BE2C (cell line): ENCODE measurements around the gene LARP4B.

Experiments used
- DNase-seq: peaks from one replicate; pipeline ENCODE4 v3.0.0-alpha.2; 2020
- H3K27me3 ChIP-seq: fragments of 250-450 bp; sonication (Bioruptor Pico); 2 replicates; pipeline ENCODE4 v1.5.1; 2020; ENCODE audit warnings: mild to moderate bottlenecking
- H3K36me3 ChIP-seq: fragments of 250-450 bp; sonication (Bioruptor Pico); 2 replicates; pipeline ENCODE4 v1.5.1; 2020; ENCODE audit warnings: mild to moderate bottlenecking
- H3K4me1 ChIP-seq: fragments of 250-450 bp; sonication (Bioruptor Pico); 2 replicates; pipeline ENCODE4 v1.5.1; 2020
- H3K4me3 ChIP-seq: 2 replicates; pipeline ENCODE4 v1.5.1; 2011; ENCODE audit warnings: low read depth, low read length
- H3K9me3 ChIP-seq: fragments of 250-450 bp; sonication (Bioruptor Pico); 2 replicates; pipeline ENCODE4 v1.5.1; 2020
- CTCF ChIP-seq: IDR thresholded peaks from 2 replicates; pipeline ENCODE4 v1.5.1; 2012; ENCODE audit warnings: mild to moderate bottlenecking, low read depth, low read length

Gene LARP4B

GRCh38 chr10:926075-926698 lies 5.3 kb downstream of the LARP4B start:
- H3K36me3 ChIP-seq: peaks cover 7% of the 10 kb centered on the region
- TF ChIP-seq CTCF: no peak
- no peaks in the 10 kb centered on the region for H3K9me3 ChIP-seq
- H3K4me1 ChIP-seq: no peaks in the 10 kb centered on the region
- no peak for DNase-seq
- H3K27me3 ChIP-seq: no peaks in the 10 kb centered on the region
- H3K4me3 ChIP-seq: no peak overlapping the region

- no peak overlapping the region for H3K4me3 ChIP-seq
- no peak for TF ChIP-seq CTCF
Observed at GRCh38 chr10:924524-924859, 7.0 kb downstream of the LARP4B start.

GRCh38 chr10:923844-924523 lies 7.5 kb downstream of the LARP4B start:
- Histone ChIP-seq H3K4me1 (no peaks in the 10 kb centered on the region), H3K36me3 (peaks cover 7% of the 10 kb centered on the region)
- TF ChIP-seq CTCF: no peak

More at GRCh38 chr10:924524-924859, 7.0 kb downstream of the LARP4B start:
- no peaks in the 10 kb centered on the region for H3K4me1 ChIP-seq
- H3K9me3 ChIP-seq: no peaks in the 10 kb centered on the region
- no peak for DNase-seq
- peaks cover 7% of the 10 kb centered on the region for H3K36me3 ChIP-seq
- H3K27me3 ChIP-seq: no peaks in the 10 kb centered on the region

GRCh38 chr10:921471-922414 lies 9.8 kb downstream of the LARP4B start:
- H3K4me1 ChIP-seq: no peaks in the 10 kb centered on the region
- no peaks in the 10 kb centered on the region for H3K9me3 ChIP-seq
- peaks cover 7% of the 10 kb centered on the region for H3K36me3 ChIP-seq
- H3K27me3 ChIP-seq: no peaks in the 10 kb centered on the region
- no peak overlapping the region for H3K4me3 ChIP-seq
- no peak for TF ChIP-seq CTCF
- DNase-seq: no peak

More at GRCh38 chr10:923844-924523, 7.5 kb downstream of the LARP4B start:
- Histone ChIP-seq H3K27me3 (no peaks in the 10 kb centered on the region), H3K4me3 (no peak overlapping the region), H3K9me3 (no peaks in the 10 kb centered on the region)
- no peak for DNase-seq

GRCh38 chr10:920450-920849 lies 11.1 kb downstream of the LARP4B start:
- Histone ChIP-seq H3K9me3 (no peaks in the 10 kb centered on the region), H3K4me1 (no peaks in the 10 kb centered on the region), H3K4me3 (no peak overlapping the region), H3K36me3 (peaks cover 3% of the 10 kb centered on the region; the same call in 1 of the 2 replicates), H3K27me3 (no peaks in the 10 kb centered on the region)
- TF ChIP-seq CTCF: no peak
- no peak for DNase-seq
